GM19043 (cell line): ENCODE results near the gene CPNE8.
"Not testable (repeated sequence)": the region's sequence is repeated elsewhere in the genome, so short reads cannot be mapped to it uniquely, and the experiment has no call there.

Source experiments
- ATAC-seq: cut with Tn5 transposase; IDR thresholded peaks from one replicate; pipeline ENCODE4 v1.9.1; 2021; ENCODE audit warnings: low read depth; ENCODE audit not compliant: unreplicated experiment

CPNE8 gene

GRCh38 chr12:38744041-38744440 lies 161.3 kb downstream of the CPNE8 start:
- ATAC-seq: no peak

- not testable (repeated sequence) for ATAC-seq
These were observed 162.9 kb downstream of the CPNE8 start for GRCh38 chr12:38742496-38742895.

- no peak for ATAC-seq
These were observed 168.6 kb downstream of the CPNE8 start for GRCh38 chr12:38736821-38737220.

GRCh38 chr12:38732761-38733160 lies 172.6 kb downstream of the CPNE8 start:
- ATAC-seq: no peak

GRCh38 chr12:38728894-38729293 lies 176.5 kb downstream of the CPNE8 start:
- no peak for ATAC-seq

GRCh38 chr12:38721611-38722252 lies 183.7 kb downstream of the CPNE8 start:
- ATAC-seq: no peak

- no peak for ATAC-seq
These were observed 184.7 kb downstream of the CPNE8 start for GRCh38 chr12:38720661-38721060.

- ATAC-seq: no peak
These were observed 192.1 kb downstream of the CPNE8 start for GRCh38 chr12:38713294-38713693.

GRCh38 chr12:38711054-38711453 lies 194.3 kb downstream of the CPNE8 start:
- ATAC-seq: peak; percentile 62

- ATAC-seq: no peak
These were observed 196.9 kb downstream of the CPNE8 start for GRCh38 chr12:38708466-38708865.

- no peak for ATAC-seq
These were observed 197.7 kb downstream of the CPNE8 start for GRCh38 chr12:38707648-38708047.

- ATAC-seq: no peak
These were observed 208.1 kb downstream of the CPNE8 start for GRCh38 chr12:38697289-38697688.

GRCh38 chr12:38695057-38695456 lies 210.3 kb downstream of the CPNE8 start:
- ATAC-seq: no peak

- ATAC-seq: no peak
These were observed 214.2 kb downstream of the CPNE8 start for GRCh38 chr12:38691164-38691563.

- no peak for ATAC-seq
These were observed 214.7 kb downstream of the CPNE8 start for GRCh38 chr12:38690646-38691045.

GRCh38 chr12:38689704-38690103 lies 215.7 kb downstream of the CPNE8 start:
- no peak for ATAC-seq

- ATAC-seq: no peak
These were observed 216.2 kb downstream of the CPNE8 start for GRCh38 chr12:38689195-38689594.

- ATAC-seq: no peak
These were observed 222.9 kb downstream of the CPNE8 start for GRCh38 chr12:38682521-38682920.

GRCh38 chr12:38669530-38669929 lies 235.9 kb downstream of the CPNE8 start:
- no peak for ATAC-seq

GRCh38 chr12:38669081-38669480 lies 236.3 kb downstream of the CPNE8 start:
- ATAC-seq: no peak

GRCh38 chr12:38666425-38666824 lies 239.0 kb downstream of the CPNE8 start:
- no peak for ATAC-seq

GRCh38 chr12:38664661-38665269 lies 240.6 kb downstream of the CPNE8 start:
- ATAC-seq: peak; percentile 74
